Measurements from ENCODE around the gene CFAP298.

DNA sequence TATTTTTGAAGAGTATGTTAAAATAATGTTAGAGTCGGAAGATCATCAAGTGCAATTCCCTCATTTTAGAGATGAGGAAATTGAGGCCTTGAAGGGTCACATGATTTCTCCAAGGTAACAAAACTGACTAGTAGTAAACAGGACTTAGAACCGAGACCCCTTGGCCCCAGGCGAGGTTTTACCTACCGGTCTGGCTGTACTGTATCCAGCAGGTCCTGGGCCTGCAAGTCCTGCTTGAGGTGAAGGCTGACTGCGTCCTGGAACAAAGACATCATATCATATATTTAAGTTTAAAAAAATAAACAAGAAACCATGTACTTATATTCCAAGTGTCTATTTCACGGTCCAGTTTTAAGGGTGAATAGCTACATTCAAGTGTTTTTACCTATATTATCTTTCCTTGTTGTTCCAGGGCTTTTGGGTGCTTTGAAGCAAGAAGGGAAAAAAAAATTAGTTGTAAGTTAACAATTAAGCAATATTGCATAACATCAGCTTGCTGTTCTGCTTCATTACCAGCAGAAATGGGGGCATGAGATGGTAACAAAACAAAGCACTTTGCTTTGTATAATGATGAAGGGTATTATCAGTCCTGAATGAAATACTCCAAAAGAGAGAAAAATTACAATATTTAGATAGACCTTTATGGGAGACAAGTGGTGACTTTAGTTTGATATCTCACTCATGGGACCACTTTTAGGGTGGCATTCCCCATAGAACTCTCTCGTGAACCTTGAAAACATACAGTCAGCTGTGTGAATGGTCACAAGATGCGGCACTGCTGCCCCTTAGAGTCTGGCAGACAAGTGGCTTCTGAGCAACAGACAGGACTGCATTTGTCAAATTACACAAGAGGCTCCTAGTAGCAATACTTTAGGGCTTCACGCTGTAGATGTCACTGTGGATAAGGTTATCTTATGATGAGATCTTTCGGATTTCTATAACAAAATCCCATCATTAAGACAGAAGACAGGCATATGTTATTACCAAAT lies 29.8 kb upstream of the CFAP298 start:
- TF ChIP-seq, protein P1, sequence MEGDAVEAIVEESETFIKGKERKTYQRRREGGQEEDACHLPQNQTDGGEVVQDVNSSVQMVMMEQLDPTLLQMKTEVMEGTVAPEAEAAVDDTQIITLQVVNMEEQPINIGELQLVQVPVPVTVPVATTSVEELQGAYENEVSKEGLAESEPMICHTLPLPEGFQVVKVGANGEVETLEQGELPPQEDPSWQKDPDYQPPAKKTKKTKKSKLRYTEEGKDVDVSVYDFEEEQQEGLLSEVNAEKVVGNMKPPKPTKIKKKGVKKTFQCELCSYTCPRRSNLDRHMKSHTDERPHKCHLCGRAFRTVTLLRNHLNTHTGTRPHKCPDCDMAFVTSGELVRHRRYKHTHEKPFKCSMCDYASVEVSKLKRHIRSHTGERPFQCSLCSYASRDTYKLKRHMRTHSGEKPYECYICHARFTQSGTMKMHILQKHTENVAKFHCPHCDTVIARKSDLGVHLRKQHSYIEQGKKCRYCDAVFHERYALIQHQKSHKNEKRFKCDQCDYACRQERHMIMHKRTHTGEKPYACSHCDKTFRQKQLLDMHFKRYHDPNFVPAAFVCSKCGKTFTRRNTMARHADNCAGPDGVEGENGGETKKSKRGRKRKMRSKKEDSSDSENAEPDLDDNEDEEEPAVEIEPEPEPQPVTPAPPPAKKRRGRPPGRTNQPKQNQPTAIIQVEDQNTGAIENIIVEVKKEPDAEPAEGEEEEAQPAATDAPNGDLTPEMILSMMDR (IDR thresholded peaks at IDR 0.05), result no peak
- no peak for TF ChIP-seq POLR2A (IDR thresholded peaks at IDR 0.05)
